ENCODE measurements around the gene PPME1.
A peak's percentile ranks its signal among the peaks of the same experiment; 100 is the strongest.

The PPME1 gene

DNA sequence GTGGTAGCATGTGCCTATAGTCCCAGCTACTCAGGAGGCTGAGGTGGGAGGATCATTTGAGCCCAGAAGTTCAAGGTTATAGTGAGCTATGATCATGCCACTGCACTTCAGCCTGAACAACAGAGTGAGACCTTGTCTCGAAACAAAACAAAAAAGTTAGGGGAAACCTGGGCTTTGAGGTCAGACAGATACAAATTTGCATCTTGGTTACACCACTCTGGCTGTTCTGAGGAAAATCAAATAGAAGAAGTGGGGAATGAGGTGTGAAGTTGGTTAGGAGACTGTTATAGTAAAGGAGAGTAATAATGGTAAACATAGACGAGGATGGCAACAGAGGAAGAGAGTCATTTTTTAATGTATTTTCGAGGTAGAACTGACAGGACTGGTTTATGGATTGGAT lies 62.6 kb downstream of the PPME1 start:
- no peak for DNase-seq

GRCh38 chr11:74235121-74235520 lies 64.0 kb downstream of the PPME1 start:
- DNase-seq: no peak

- no peak for DNase-seq
Measured at GRCh38 chr11:74237541-74237940, 66.5 kb downstream of the PPME1 start.

DNA sequence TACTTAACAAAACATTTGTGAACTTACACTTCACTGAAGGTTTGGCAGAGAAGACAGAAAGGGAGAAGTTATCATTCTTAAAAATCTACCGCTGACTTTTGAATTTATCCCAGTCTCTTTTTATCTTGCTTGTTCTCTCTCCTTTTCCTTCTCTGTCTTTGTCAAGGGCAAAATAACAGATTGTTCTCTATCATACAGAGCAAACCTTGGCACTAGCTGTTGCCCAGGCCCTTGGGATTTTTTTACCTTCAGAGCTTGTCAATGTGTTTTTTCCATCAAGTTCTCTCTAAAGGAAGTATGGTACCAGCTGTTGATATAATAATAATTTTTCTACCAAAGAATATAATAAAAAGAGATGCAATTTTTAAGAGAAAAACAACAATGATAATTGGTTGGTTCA lies 67.2 kb downstream of the PPME1 start:
- DNase-seq: no peak

GRCh38 chr11:74248469-74248868 lies 77.4 kb downstream of the PPME1 start:
- no peak for DNase-seq

GRCh38 chr11:74249496-74249895 lies 78.4 kb downstream of the PPME1 start:
- no peak for DNase-seq

GRCh38 chr11:74253361-74253760 lies 82.3 kb downstream of the PPME1 start:
- DNase-seq: no peak

DNA sequence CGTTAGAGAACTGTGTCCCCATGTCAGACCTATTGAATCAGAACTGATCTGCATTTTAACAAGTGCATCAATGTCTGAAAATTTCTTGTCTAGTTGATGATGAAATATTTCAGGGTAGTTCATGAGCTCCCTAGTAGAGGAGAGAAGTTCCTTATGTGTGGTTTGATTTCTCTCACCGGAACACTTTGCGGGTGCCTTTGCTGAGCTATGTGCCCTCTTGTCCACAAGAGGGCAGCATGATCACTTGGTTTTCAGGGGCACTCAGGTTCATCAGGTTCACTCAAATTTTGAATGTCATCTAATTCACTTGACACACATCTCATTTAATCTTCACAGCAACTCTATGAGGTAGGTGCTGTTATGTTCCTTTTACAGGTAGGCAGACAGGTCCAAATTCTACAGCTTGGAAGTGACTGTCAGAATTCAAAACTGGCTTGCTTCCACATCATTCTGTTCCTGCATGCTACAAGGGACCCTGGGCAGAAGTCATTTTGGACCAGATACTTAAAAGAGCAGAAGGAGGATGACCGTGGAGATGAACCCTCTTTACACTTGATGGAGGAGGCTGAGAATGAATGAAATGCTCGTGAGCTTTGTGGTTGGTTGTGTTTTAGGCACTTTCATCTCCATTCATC lies 84.8 kb downstream of the PPME1 start:
- DNase-seq: peak; percentile 64

DNA sequence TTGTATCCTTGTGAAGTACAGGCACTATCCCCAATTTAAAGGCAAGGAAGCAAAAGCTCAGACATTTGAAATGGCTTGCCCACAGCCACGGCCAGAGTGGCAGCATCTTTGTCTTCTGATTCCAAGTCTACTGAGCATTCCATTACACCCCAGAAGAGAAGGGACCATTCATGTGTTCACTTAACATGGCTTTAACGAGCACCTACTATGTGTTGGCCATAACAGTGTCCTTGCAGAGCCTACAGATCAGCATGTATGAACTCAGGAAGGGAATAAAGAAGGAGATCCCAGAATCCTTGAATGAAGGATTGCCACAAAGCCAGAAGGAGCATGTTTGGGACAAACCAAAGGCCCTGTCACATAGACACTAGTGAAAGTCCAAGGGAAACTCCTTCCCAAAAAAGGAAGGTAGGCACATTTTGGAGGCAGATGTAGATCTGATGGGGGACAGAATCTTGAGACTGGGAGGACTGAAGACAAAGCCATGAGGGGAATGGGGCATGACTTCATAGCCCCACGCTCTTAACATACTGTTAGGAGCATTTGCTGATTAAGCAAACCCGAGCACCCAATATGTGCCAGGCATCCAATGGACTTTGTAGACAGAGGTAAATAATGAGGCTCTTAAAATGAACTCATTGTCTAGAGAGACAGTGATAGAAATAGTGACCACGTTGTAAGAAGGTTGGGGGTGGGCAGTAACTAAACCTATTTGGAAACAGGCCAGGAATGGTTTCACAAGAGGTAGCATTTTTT lies 85.5 kb downstream of the PPME1 start:
- no peak for DNase-seq

GRCh38 chr11:74257959-74258553 lies 87.0 kb downstream of the PPME1 start:
- DNase-seq: no peak

DNA sequence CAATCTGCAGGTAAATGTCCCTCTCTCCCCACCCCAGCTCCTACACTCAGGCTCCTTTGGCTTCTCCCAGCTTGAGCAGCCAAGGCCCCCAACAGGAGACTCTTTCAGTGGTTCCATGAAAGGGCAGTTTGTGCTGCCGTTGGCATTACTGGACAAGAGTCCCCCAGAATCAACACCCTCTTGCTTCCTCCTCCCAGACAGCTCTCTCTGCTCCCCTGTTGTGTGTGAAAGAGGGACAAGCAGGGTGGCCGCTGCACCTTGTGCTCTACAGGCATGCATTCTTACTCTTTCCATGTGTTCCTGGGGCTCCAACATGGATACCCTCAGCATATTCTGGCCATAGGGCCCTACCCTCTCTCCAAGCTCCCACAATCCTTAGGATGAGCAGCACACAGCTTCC lies 91.6 kb downstream of the PPME1 start:
- no peak for DNase-seq

GRCh38 chr11:74265256-74265655 lies 94.2 kb downstream of the PPME1 start:
- no peak for DNase-seq

GRCh38 chr11:74267014-74267413 lies 95.9 kb downstream of the PPME1 start:
- no peak for DNase-seq

DNA sequence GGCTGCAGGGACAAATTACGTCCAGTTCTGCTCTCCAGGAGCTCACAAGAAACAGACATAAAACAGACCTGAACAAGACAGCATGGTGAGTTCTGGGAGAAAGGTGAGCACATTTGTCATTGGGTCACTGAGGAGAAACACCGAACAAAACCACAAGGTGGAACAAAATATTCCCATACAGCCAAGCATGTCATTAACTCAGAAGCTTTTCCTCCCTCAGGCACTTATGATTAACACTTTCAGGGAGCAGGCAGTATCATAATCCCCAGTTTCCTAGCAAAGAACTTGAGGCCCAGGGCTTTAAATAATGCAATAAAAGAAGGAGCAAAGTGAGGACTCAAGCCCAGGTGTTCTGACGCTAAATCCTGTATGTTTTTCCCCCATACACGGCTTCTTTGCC lies 97.4 kb downstream of the PPME1 start:
- no peak for DNase-seq

DNA sequence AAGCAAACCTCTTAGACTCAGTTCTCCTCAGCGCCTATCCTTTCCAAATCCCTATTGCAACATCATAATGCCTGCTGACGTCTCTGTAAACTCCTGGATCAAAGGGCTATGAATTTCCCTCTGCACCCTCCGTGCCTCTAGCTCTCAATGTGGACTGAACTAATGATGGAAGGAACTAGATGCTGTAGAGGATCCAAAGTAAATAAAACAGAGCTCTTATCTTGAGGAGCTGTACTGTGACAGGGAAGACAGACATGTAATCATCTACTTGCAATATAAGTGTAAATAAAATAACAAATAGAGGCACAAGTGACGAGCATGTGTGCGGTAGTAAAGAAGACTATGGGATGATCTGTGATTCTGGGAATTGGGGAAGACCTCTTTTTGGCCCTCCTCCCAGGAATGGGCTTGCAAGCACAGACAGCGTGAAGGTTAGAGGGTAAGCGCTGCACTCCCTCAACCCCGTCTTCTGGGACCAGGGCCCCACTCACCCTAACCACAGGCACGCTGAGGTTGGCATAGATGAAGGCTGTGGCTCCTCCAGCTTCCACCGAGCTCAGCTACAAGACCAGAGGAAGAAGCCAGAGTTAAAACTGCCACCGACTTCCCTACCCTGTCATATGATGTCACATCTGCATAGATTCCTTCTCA lies 98.2 kb downstream of the PPME1 start:
- no peak for DNase-seq

DNA sequence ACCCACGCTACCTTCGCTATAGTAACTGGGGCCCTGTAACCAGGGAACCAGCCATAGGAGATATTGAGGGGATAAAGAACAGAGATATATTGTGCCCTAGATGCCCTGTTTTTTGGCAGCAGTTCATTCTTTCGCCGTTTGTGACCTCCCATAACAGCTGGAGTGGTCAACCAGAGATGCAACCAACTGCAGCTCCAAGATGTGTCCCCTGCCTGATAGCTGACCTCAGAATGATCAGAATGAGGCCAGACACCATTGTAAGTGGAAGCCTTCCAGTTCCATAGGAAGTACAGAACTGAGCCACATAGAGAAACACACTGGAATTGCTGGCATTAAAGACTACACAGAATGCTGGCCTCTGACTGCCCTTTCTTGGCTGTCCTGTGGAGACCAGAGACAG lies 101.2 kb downstream of the PPME1 start:
- DNase-seq: no peak

DNA sequence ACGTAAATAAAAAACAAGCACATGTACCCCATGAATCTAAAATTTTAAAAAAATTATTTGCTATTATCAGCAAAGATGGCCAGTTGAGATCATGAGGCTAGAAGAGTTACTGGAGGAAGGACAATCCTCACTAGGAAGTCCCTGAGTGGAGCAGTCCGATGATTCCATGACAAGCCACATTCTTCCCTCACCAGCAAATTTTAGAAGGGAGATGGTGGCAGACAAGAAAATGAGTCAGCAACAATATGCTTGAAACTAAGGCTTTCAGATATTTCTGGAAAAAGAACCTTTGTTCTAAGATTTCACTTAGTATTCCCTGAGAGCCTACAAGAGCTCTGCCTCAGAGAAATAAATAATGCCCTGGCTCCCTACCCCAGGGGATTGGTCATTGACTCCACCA lies 105.5 kb downstream of the PPME1 start:
- DNase-seq: no peak

DNA sequence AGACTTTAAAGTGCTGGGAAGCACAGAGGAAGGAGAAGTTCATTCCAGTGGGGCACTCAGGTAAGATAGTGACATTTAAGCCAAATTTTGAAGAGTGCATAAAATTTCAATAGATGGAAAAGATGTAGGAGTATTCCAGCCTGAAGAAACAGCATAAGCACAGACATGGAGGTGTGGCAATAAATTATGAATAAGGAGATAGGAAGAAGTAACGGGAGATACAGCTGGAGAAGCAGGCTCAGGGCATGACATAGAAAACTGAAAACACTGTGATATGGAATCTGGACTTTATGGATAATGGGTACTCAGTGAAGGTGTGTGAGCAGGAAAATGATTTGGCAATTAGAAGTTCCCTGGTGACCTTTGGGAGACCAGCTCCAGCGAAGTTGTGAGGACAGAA lies 107.0 kb downstream of the PPME1 start:
- no peak for DNase-seq

GRCh38 chr11:74278721-74279161 lies 107.7 kb downstream of the PPME1 start:
- no peak for DNase-seq

- no peak for DNase-seq
Measured at GRCh38 chr11:74279256-74279655, 108.2 kb downstream of the PPME1 start.

- DNase-seq: no peak
Measured at GRCh38 chr11:74280494-74280893, 109.4 kb downstream of the PPME1 start.

DNA sequence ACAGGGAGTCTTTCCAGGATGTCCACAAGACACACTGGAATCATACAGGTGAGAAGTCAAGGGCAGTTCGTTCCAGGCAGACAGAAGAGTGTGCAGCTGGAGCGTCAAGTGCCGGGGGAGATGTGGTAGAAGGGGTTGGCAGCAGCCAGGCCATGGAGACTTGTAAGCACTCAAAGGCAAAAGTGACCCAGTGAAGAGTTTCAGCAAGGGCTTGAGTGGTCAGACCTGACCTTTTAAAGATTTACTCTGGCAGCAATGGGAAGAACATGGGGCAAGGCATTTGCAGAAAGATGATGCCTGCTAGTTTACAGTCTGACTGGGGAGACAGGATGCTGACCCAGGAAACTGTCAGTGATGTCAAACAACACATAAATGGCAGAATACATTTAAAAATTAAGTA lies 111.3 kb downstream of the PPME1 start:
- no peak for DNase-seq

GRCh38 chr11:74282914-74283371 lies 111.9 kb downstream of the PPME1 start:
- DNase-seq: no peak

Data from activated CD8-positive, alpha-beta memory T cell treated with anti-CD3 and anti-CD28 coated beads, Interleukin-2, amount 50 U/mL, for 48 hours (primary cell).